K562 (cell line): Measurements from ENCODE around the gene CASTOR1. TPM values are rescaled to one million over a fixed set of nuclear protein-coding genes. Genes with fewer than 3 reads are reported as not detected.
A peak's percentile ranks its signal among the peaks of the same experiment; 100 is the strongest.

ENCODE experiments used
- ATAC-seq: fragments of 200-7000 bp; cut with Tn5 transposase; 3 replicates; pipeline ENCODE4 v1.9.1; 2020; ENCODE audit warnings: moderate library complexity
- BruUV-seq: library from RNA; stranded (reverse); fragments of 400-500 nt; replicated peaks from 2 replicates; lab custom pipeline; 2021; lab: Mats Ljungman, UMichigan
- CTCF ChIA-PET: fragments of 300-600 bp; formaldehyde crosslinking; extraction: SDS; loops from one replicate; lab custom pipeline; 2021; ENCODE audit warnings: low intra/inter-chr PET ratio; lab: Yijun Ruan, JAX
- POLR2A ChIA-PET: fragments of 300-600, 350-650 bp; sonication (Branson Sonifier 250); formaldehyde crosslinking; extraction: SDS; loops from one replicate; lab custom pipeline; 2021; ENCODE audit warnings: antibody characterized with exemption, inconsistent platforms; lab: Yijun Ruan, JAX
- DNase-seq, 4 experiments: peaks; one replicate each; pipeline versions ENCODE4 v3.0.0 to v3.0.0-alpha.2; 2011 to 2018; ENCODE audit warnings: low spot score in 3 of 4, mixed read lengths in 3 of 4; ENCODE audit errors: extremely low read depth in 1 of 4
- FAIRE-seq: peaks from 2 replicates; lab custom pipeline; 2011; peaks lifted over from hg19 to GRCh38; lab: Jason Lieb, UNC
- H2AFZ ChIP-seq: 2 replicates; pipeline ENCODE4 v1.6.0; 2011; ENCODE audit warnings: low read depth, low read length, control low read depth, inconsistent platforms
- H3K27ac ChIP-seq: fragments of 200-600 bp; 3 replicates; pipeline ENCODE4 v1.8.0; 2011; ENCODE audit warnings: low read depth, mild to moderate bottlenecking, control low read depth, inconsistent platforms, low read length, moderate library complexity, mixed read lengths; ENCODE audit errors: extremely low read depth
- H3K27me3 ChIP-seq, 2 experiments: fragments of 300-600 bp in 1 of 2; 2 replicates in 1 of 2; 3 replicates in 1 of 2; pipeline versions ENCODE4 v1.6.0 to v1.8.0; 2011; ENCODE audit warnings: inconsistent platforms in 2 of 2, low read length in 2 of 2, mild to moderate bottlenecking in 1 of 2, mixed read lengths in 1 of 2, moderate library complexity in 1 of 2; ENCODE audit not compliant: control insufficient read depth in 2 of 2, insufficient read depth in 2 of 2
- H3K36me3 ChIP-seq: fragments of 300-600 bp; 3 replicates; pipeline ENCODE4 v1.8.0; 2011; ENCODE audit warnings: mild to moderate bottlenecking, low read length, inconsistent platforms; ENCODE audit not compliant: control insufficient read depth, insufficient read depth
- H3K4me1 ChIP-seq, 2 experiments: fragments of 200-600 bp in 1 of 2; replicated peaks in 1 of 2; 2 replicates in 1 of 2; 3 replicates in 1 of 2; pipeline versions ENCODE4 v1.5.1 to v1.8.0; 2011; ENCODE audit warnings: inconsistent platforms in 2 of 2, low read length in 2 of 2, mild to moderate bottlenecking in 1 of 2, mixed read lengths in 1 of 2, moderate library complexity in 1 of 2; ENCODE audit not compliant: control insufficient read depth in 2 of 2, insufficient read depth in 2 of 2
- H3K4me2 ChIP-seq: 2 replicates; pipeline ENCODE4 v1.6.1; 2011; ENCODE audit warnings: low read length, control low read depth, inconsistent platforms, mixed read lengths; ENCODE audit not compliant: insufficient read depth
- H3K4me3 ChIP-seq: fragments of 200-600 bp; sonication (generic), shearing (Covaris generic); 2 replicates; pipeline ENCODE4 v1.5.1; 2016; ENCODE audit warnings: control low read depth, inconsistent platforms
- H3K79me2 ChIP-seq: fragments of 200-600 bp; 3 replicates; pipeline ENCODE4 v1.8.0; 2011; ENCODE audit warnings: low read length, inconsistent platforms; ENCODE audit not compliant: control insufficient read depth, insufficient read depth
- H3K9ac ChIP-seq, 2 experiments: 2 replicates each; pipeline versions ENCODE4 v1.6.0 to v1.6.1; 2011; ENCODE audit warnings: low read depth in 2 of 2, low read length in 2 of 2, control low read depth in 1 of 2, inconsistent platforms in 1 of 2, mild to moderate bottlenecking in 1 of 2, mixed read lengths in 1 of 2; ENCODE audit not compliant: insufficient read depth in 1 of 2
- H3K9me1 ChIP-seq: one replicate; pipeline ENCODE4 v1.6.0; 2011; ENCODE audit warnings: inconsistent platforms, mild to moderate bottlenecking, low read length, moderate library complexity; ENCODE audit not compliant: control insufficient read depth, insufficient read depth
- H3K9me3 ChIP-seq: replicated peaks from 2 replicates; pipeline ENCODE4 v1.5.1; 2011; ENCODE audit warnings: low read depth, low read length, inconsistent platforms; ENCODE audit not compliant: control insufficient read depth, insufficient read depth
- H4K20me1 ChIP-seq: replicated peaks from 2 replicates; pipeline ENCODE4 v1.6.1; 2011; ENCODE audit warnings: low read length, inconsistent platforms, mixed read lengths; ENCODE audit not compliant: control insufficient read depth, insufficient read depth
- ATF3 ChIP-seq, 2 experiments: fragments of 450-650 bp in 1 of 2; sonication (generic) in 1 of 2; formaldehyde crosslinking in 1 of 2; IDR thresholded peaks in 1 of 2; conservative IDR thresholded peaks in 1 of 2; 2 replicates each; pipeline versions ENCODE4 v1.6.1 to v1.8.1; 2016 to 2023; ENCODE audit warnings: mild to moderate bottlenecking in 2 of 2, moderate library complexity in 2 of 2, inconsistent platforms in 1 of 2, missing genetic modification reagents in 1 of 2
- CCNT2 ChIP-seq: IDR thresholded peaks from 2 replicates; pipeline ENCODE4 v1.6.1; 2011; ENCODE audit warnings: borderline replicate concordance, low read depth, mild to moderate bottlenecking, moderate library complexity, mixed read lengths, low read length; ENCODE audit not compliant: insufficient read length; ENCODE audit errors: extremely low read depth
- PHF21A ChIP-seq: fragments of 450-650 bp; IDR thresholded peaks from 2 replicates; pipeline ENCODE4 v1.6.1; 2017; ENCODE audit warnings: low read depth, borderline replicate concordance
- TAF1 ChIP-seq: IDR thresholded peaks from 2 replicates; pipeline ENCODE4 v1.6.1; 2011; ENCODE audit warnings: mild to moderate bottlenecking, low read length, moderate library complexity; ENCODE audit not compliant: insufficient read depth, control insufficient read depth, severe bottlenecking; ENCODE audit errors: extremely low read depth
- ZBTB7A ChIP-seq: IDR thresholded peaks from 2 replicates; pipeline ENCODE4 v1.6.1; 2011; ENCODE audit warnings: low read depth, mild to moderate bottlenecking, low read length, moderate library complexity, borderline replicate concordance; ENCODE audit not compliant: control insufficient read depth
- ZBTB9 ChIP-seq: fragments of 450-650 bp; formaldehyde crosslinking; IDR thresholded peaks from 2 replicates; pipeline ENCODE4 v1.4.0; 2020; ENCODE audit warnings: mild to moderate bottlenecking, moderate library complexity
- ZNF407 ChIP-seq: fragments of 450-650 bp; IDR thresholded peaks from 2 replicates; pipeline ENCODE4 v1.6.1; 2016; ENCODE audit warnings: low read depth
- WGBS: fragments of 100-300 bp; shearing (Covaris generic); methylation state at CpG from one replicate; pipeline ENCODE4 v1.1.6; 2016; ENCODE audit warnings: low coverage, mixed read lengths; ENCODE audit not compliant: insufficient coverage; ENCODE audit errors: missing lambda C conversion rate; 5-methylcytosine and 5-hydroxymethylcytosine counted together
- in situ Hi-C: fragments of 300-500 bp; cut with MboI; formaldehyde crosslinking; loops from 4 replicates; pipeline ENCODE4 v1.15.0; 2018; ENCODE audit warnings: inconsistent platforms, mixed read lengths
- intact Hi-C: fragments of 100-400 bp; cut with micrococcal nuclease; formaldehyde crosslinking; loops from 2 replicates; pipeline ENCODE4 v1.14.2; 2022
- polyA plus RNA-seq, 8 experiments: library from polyadenylated mRNA; depleted of rRNA in 4 of 8; stranded (reverse) in 5 of 8; unstranded in 3 of 8; fragments of >200 nt; fragmentation: Nextera tagmentation in 2 of 8; fragmentation: Illumina TruSeq in 1 of 8; extraction: Ambion mirVana in 2 of 8; extraction: Trizol in 1 of 8; gene quantifications; 2 replicates each; pipeline versions ENCODE4 v1.2.1 to v1.2.3, GENCODE V29; 2011 to 2014; ENCODE audit warnings: inconsistent platforms in 1 of 8, missing spikeins in 1 of 8
- total RNA-seq, 7 experiments: library from RNA; depleted of rRNA in 6 of 7; stranded (reverse); fragments of >200 nt in 6 of 7; fragmentation: Illumina TruSeq in 2 of 7; extraction: Trizol in 2 of 7; gene quantifications; 2 replicates each; pipeline versions ENCODE4 v1.2.1 to v1.2.3, GENCODE V29; 2011 to 2021; ENCODE audit warnings: low replicate concordance in 1 of 7

Gene CASTOR1
- total and polyA plus RNA-seq, 9 of the 15 experiments (the other 6 are each of a cell fraction or from before 2014, with no cell fraction given), result 0.35 to 2.6 (median 1.1) TPM

- no peak for DNase-seq
- no peaks in the 10 kb centered on the region for H3K79me2 ChIP-seq
- 0 out of 2 replicates have a peak, but pooled peaks cover 4% of the 10 kb centered on the region for H4K20me1 ChIP-seq
- H3K27ac ChIP-seq, result no peak overlapping the region
- no peaks in the 10 kb centered on the region for H3K9me3 ChIP-seq
- no peaks in the 10 kb centered on the region for H3K9me1 ChIP-seq
- 0% methylated on average over 1 of the region's 15 CpGs for WGBS
- in situ Hi-C loops, result no loop called here
- FAIRE-seq, result no peak
- H3K4me2 ChIP-seq, result peak overlapping the region; percentile 55; the same call in 1 of the 2 replicates
- ChIA-PET CTCF (no interaction called here), POLR2A (no interaction called here)
- ATAC-seq, result no peak
- 0 out of 2 replicates have a peak overlapping the region, but pooled peaks have one; percentile 50 for H2AFZ ChIP-seq
- H3K9ac ChIP-seq, result no peak overlapping the region
- no peak overlapping the region for H3K4me3 ChIP-seq
- peaks cover 0 to 28% of the 10 kb centered on the region in 2 experiments; a peak in 2 of 5 replicates for H3K4me1 ChIP-seq
- peaks cover 0 to 39% of the 10 kb centered on the region in 2 experiments; a peak in 2 of 5 replicates for H3K27me3 ChIP-seq
- intact Hi-C loops, result no loop called here
- H3K36me3 ChIP-seq, result no peaks in the 10 kb centered on the region
- no TSS peak for BruUV-seq
- TF ChIP-seq PHF21A, result no peak
- TF ChIP-seq ZBTB7A, result peak; percentile 23; the same call in 1 of the 2 replicates
- TF ChIP-seq CCNT2, result no peak
- TF ChIP-seq ZBTB9 (CRISPR knock-in tag), result no peak
- no peak for TF ChIP-seq ATF3 (IDR thresholded peaks at IDR 0.05)
- TF ChIP-seq ATF3 (CRISPR knock-in tag; conservative IDR thresholded peaks at IDR 0.05), result no peak
- no peak for TF ChIP-seq ZNF407
- no peak for TF ChIP-seq TAF1
These were observed 42.4 kb downstream of the CASTOR1 start for GRCh38 chr22:30246814-30247376.
